ENCODE measurements around the gene SF3B3.
A peak's percentile ranks its signal among the peaks of the same experiment; 100 is the strongest.
"Not testable (repeated sequence)": the region's sequence is repeated elsewhere in the genome, so short reads cannot be mapped to it uniquely, and the experiment has no call there.

SF3B3 gene

DNA sequence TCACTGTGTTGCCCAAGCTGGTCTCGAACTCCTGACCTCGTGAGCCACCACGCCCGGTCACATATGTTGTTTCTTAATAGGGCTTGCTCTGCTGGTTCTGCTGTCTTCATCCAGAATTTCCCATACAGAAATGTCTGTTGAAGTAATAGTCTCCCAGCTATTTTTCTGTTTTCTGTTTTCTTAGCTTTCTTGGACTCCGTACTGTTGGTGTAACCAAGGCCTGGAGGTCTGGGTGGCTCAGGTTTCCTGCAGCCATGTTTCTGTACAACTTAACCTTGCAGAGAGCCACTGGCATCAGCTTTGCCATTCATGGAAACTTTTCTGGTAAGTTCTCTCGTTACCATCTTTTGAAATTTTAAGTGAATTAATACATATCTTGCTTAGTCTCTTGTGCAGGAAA is 2.8 kb downstream of the SF3B3 start:
- H3K4me1 ChIP-seq: peaks cover 10% of the 10 kb centered on the region
- peaks cover 64% of the 10 kb centered on the region for H3K36me3 ChIP-seq (replicated peaks)
- peak overlapping the region; percentile 95 for H3K4me3 ChIP-seq
- DNase-seq (ENCODE audit: low spot score in 2 of 2): no peak
- no peaks in the 10 kb centered on the region for H3K9me3 ChIP-seq
- H3K27me3 ChIP-seq (ENCODE audit: low read depth): no peaks in the 10 kb centered on the region
- in situ Hi-C loops (cut with MboI; ENCODE audit: low sequenced_read_pairs): no loop called here

- peaks cover 75% of the 10 kb centered on the region for H3K36me3 ChIP-seq (replicated peaks)
- in situ Hi-C loops (cut with MboI; ENCODE audit: low sequenced_read_pairs): no loop called here
Measured at GRCh38 chr16:70527315-70527996, 3.8 kb downstream of the SF3B3 start.

GRCh38 chr16:70529051-70529777 is 5.6 kb downstream of the SF3B3 start:
- Histone ChIP-seq H3K4me1 (peaks cover 10% of the 10 kb centered on the region), H3K27me3 (ENCODE audit: low read depth) (no peaks in the 10 kb centered on the region), H3K36me3 (replicated peaks) (peaks cover 90% of the 10 kb centered on the region), H3K4me3 (no peak overlapping the region), H3K9me3 (no peaks in the 10 kb centered on the region)
- DNase-seq (ENCODE audit: low spot score in 2 of 2): no peak
- in situ Hi-C loops (cut with MboI; ENCODE audit: low sequenced_read_pairs): no loop called here

More at GRCh38 chr16:70527315-70527996, 3.8 kb downstream of the SF3B3 start:
- Histone ChIP-seq H3K9me3 (no peaks in the 10 kb centered on the region), H3K4me3 (peak overlapping the region; percentile 95), H3K27me3 (ENCODE audit: low read depth) (no peaks in the 10 kb centered on the region), H3K4me1 (peaks cover 10% of the 10 kb centered on the region)
- DNase-seq (ENCODE audit: low spot score in 2 of 2): no peak

- DNase-seq (ENCODE audit: low spot score in 2 of 2): not testable (repeated sequence)
- in situ Hi-C loops (cut with MboI; ENCODE audit: low sequenced_read_pairs): loop anchor here (5.0 kb wide), 1 partner anchor 37 kb away; no protein-coding TSS in a partner anchor
Measured at GRCh38 chr16:70529954-70530353, 6.3 kb downstream of the SF3B3 start.

DNA sequence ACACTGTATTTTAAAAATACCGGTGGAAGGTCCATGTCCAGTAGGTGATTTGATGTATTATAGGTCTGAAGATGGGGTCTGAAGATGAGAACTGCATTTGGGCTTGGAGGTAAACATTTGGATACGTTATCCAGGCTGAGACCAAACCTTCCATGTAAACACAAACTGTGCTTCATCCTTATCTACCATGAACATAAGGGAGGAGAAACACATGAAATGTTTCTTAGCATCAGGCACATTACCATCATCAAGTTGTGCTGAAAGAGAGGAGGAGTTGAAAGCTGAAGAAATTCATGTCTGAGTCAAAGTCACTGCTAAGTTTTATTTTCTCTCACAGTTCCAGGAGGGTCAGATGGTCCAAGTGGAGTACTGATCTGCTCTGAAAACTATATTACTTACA is 11.4 kb downstream of the SF3B3 start:
- no peaks in the 10 kb centered on the region for H3K4me1 ChIP-seq
- DNase-seq (ENCODE audit: low spot score in 2 of 2): peak in 1 of 2 experiments; percentile 2
- peaks cover 99% of the 10 kb centered on the region for H3K36me3 ChIP-seq (replicated peaks)
- H3K9me3 ChIP-seq: no peaks in the 10 kb centered on the region
- no peaks in the 10 kb centered on the region for H3K27me3 ChIP-seq (ENCODE audit: low read depth)
- H3K4me3 ChIP-seq: no peak overlapping the region
- in situ Hi-C loops (cut with MboI; ENCODE audit: low sequenced_read_pairs): loop anchor here (5.0 kb wide), 1 partner anchor 32 kb away; no protein-coding TSS in a partner anchor

More at GRCh38 chr16:70529954-70530353, 6.3 kb downstream of the SF3B3 start:
- not testable (repeated sequence) for H3K4me3 ChIP-seq; H3K4me1 ChIP-seq; H3K27me3 ChIP-seq (ENCODE audit: low read depth); H3K9me3 ChIP-seq
- peaks cover 90% of the 10 kb centered on the region for H3K36me3 ChIP-seq (replicated peaks)

DNA sequence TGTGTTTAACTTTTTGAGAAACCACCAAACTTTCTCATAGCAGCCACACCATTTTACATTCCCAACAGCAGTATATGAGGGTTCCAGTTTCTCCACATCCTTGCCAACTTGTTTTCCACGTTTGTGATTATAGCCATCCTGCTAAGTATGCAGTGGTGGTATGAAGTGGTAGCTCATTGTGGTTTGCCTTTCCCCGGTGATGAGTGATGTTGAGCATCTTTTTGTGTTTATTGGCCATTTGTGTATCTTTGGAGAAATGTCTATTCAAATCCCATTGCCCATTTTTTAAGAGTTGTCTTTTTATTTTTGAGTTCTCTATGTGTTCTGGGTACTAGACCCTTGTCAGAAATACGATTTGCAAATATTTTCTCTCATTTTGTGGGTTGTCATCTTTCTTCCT is 17.4 kb downstream of the SF3B3 start:
- Histone ChIP-seq H3K9me3 (no peaks in the 10 kb centered on the region), H3K27me3 (ENCODE audit: low read depth) (no peaks in the 10 kb centered on the region), H3K4me1 (no peaks in the 10 kb centered on the region), H3K4me3 (no peak overlapping the region), H3K36me3 (replicated peaks) (peaks cover 99% of the 10 kb centered on the region)
- in situ Hi-C loops (cut with MboI; ENCODE audit: low sequenced_read_pairs): no loop called here
- DNase-seq (ENCODE audit: low spot score in 2 of 2): no peak

- Histone ChIP-seq H3K36me3 (replicated peaks) (peaks cover 100% of the 10 kb centered on the region), H3K4me3 (no peak overlapping the region), H3K4me1 (no peaks in the 10 kb centered on the region), H3K27me3 (ENCODE audit: low read depth) (no peaks in the 10 kb centered on the region), H3K9me3 (no peaks in the 10 kb centered on the region)
- in situ Hi-C loops (cut with MboI; ENCODE audit: low sequenced_read_pairs): no loop called here
- DNase-seq (ENCODE audit: low spot score in 2 of 2): no peak
Measured at GRCh38 chr16:70544548-70544947, 20.9 kb downstream of the SF3B3 start.

DNA sequence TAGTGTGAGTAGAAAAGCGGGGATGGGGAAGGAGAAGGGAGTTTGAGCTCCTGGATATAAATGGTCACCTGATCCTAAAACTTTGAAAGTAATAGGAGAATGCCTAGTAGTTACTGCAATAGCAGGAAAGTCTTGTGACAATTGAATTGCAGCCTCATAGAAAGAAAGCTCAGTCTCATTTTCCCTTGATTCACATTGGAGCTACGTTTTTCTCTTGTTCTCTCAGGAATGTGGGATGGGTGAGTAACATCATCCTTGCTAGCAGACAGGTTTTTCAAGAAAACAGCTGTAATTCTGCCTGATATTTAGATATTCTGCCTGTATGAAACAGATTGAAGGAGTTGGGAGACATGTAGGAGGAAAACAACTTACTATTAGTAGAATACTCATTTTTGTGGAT is 25.3 kb downstream of the SF3B3 start:
- Histone ChIP-seq H3K4me1 (peaks cover 3% of the 10 kb centered on the region; the same call in 1 of the 2 replicates), H3K27me3 (ENCODE audit: low read depth) (no peaks in the 10 kb centered on the region), H3K36me3 (replicated peaks) (peaks cover 100% of the 10 kb centered on the region), H3K4me3 (no peak overlapping the region), H3K9me3 (no peaks in the 10 kb centered on the region)
- DNase-seq (ENCODE audit: low spot score in 2 of 2): no peak
- in situ Hi-C loops (cut with MboI; ENCODE audit: low sequenced_read_pairs): no loop called here

GRCh38 chr16:70550082-70550481 is 26.5 kb downstream of the SF3B3 start:
- peaks cover 3% of the 10 kb centered on the region; the same call in 1 of the 2 replicates for H3K4me1 ChIP-seq
- no peak overlapping the region for H3K4me3 ChIP-seq
- H3K27me3 ChIP-seq (ENCODE audit: low read depth): no peaks in the 10 kb centered on the region
- in situ Hi-C loops (cut with MboI; ENCODE audit: low sequenced_read_pairs): no loop called here
- H3K9me3 ChIP-seq: no peaks in the 10 kb centered on the region
- peaks cover 100% of the 10 kb centered on the region for H3K36me3 ChIP-seq (replicated peaks)
- DNase-seq (ENCODE audit: low spot score in 2 of 2): no peak

- H3K4me3 ChIP-seq: no peak overlapping the region
- no peaks in the 10 kb centered on the region for H3K27me3 ChIP-seq (ENCODE audit: low read depth)
- DNase-seq (ENCODE audit: low spot score in 2 of 2): no peak
- H3K9me3 ChIP-seq: no peaks in the 10 kb centered on the region
- in situ Hi-C loops (cut with MboI; ENCODE audit: low sequenced_read_pairs): no loop called here
- H3K4me1 ChIP-seq: peaks cover 3% of the 10 kb centered on the region; the same call in 1 of the 2 replicates
- H3K36me3 ChIP-seq (replicated peaks): peaks cover 100% of the 10 kb centered on the region
Measured at GRCh38 chr16:70551788-70552187, 28.2 kb downstream of the SF3B3 start.

- H3K4me3 ChIP-seq: no peak overlapping the region
- no peaks in the 10 kb centered on the region for H3K9me3 ChIP-seq
- H3K4me1 ChIP-seq: peaks cover 3% of the 10 kb centered on the region; the same call in 1 of the 2 replicates
- DNase-seq (ENCODE audit: low spot score in 2 of 2): no peak
- in situ Hi-C loops (cut with MboI; ENCODE audit: low sequenced_read_pairs): no loop called here
- no peaks in the 10 kb centered on the region for H3K27me3 ChIP-seq (ENCODE audit: low read depth)
- H3K36me3 ChIP-seq (replicated peaks): peaks cover 100% of the 10 kb centered on the region
Measured at GRCh38 chr16:70552675-70553074, 29.1 kb downstream of the SF3B3 start.

GRCh38 chr16:70553645-70554044 is 30.0 kb downstream of the SF3B3 start:
- H3K27me3 ChIP-seq (ENCODE audit: low read depth): no peaks in the 10 kb centered on the region
- peaks cover 3% of the 10 kb centered on the region; the same call in 1 of the 2 replicates for H3K4me1 ChIP-seq
- no peak overlapping the region for H3K4me3 ChIP-seq
- DNase-seq (ENCODE audit: low spot score in 2 of 2): no peak
- peaks cover 100% of the 10 kb centered on the region for H3K36me3 ChIP-seq (replicated peaks)
- in situ Hi-C loops (cut with MboI; ENCODE audit: low sequenced_read_pairs): no loop called here
- H3K9me3 ChIP-seq: no peaks in the 10 kb centered on the region

- in situ Hi-C loops (cut with MboI; ENCODE audit: low sequenced_read_pairs): loop anchor here (5.0 kb wide), 1 partner anchor 289 kb away; no protein-coding TSS in a partner anchor
- Histone ChIP-seq H3K27me3 (ENCODE audit: low read depth) (no peaks in the 10 kb centered on the region), H3K4me1 (peaks cover 3% of the 10 kb centered on the region; the same call in 1 of the 2 replicates), H3K9me3 (no peaks in the 10 kb centered on the region), H3K36me3 (replicated peaks) (peaks cover 100% of the 10 kb centered on the region), H3K4me3 (no peak overlapping the region)
- no peak for DNase-seq (ENCODE audit: low spot score in 2 of 2)
Measured at GRCh38 chr16:70556063-70556462, 32.4 kb downstream of the SF3B3 start.

DNA sequence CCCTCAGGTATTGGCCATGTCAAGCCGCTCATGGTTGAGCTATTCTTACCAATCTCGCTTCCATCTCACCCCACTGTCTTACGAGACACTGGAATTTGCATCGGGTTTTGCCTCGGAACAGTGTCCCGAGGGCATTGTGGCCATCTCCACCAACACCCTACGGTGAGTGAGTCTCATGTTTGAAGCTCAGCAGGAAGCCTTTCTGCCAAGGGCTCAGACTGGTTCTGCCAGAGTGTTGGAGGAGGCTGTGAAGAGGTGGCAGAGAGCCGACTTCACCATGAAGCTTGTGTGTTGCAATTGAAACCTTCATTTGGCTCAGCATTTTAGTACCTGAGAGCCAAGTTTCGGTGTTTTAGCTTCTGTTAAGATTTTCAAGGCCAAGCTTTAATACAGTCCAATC is 38.0 kb downstream of the SF3B3 start:
- no peak for DNase-seq (ENCODE audit: low spot score in 2 of 2)
- Histone ChIP-seq H3K4me3 (no peak overlapping the region), H3K4me1 (no peaks in the 10 kb centered on the region), H3K9me3 (no peaks in the 10 kb centered on the region), H3K27me3 (ENCODE audit: low read depth) (no peaks in the 10 kb centered on the region), H3K36me3 (replicated peaks) (peaks cover 100% of the 10 kb centered on the region)
- in situ Hi-C loops (cut with MboI; ENCODE audit: low sequenced_read_pairs): no loop called here
